Activated B cell treated with CpG ODN at 0.5 μM for 24 hours (primary cell): ENCODE results near the gene INSYN2B. TPM values are rescaled to one million over a fixed set of nuclear protein-coding genes. Genes with fewer than 3 reads are reported as not detected.

ENCODE experiments used
- ATAC-seq: fragments of 200-7000 bp; cut with Tn5 transposase; one replicate; pipeline ENCODE4 v1.10.0; 2021; ENCODE audit warnings: low read depth, mild to moderate bottlenecking, moderate library complexity
- CTCF ChIA-PET: fragments of 350-600 bp; sonication (Branson Sonifier 250); formaldehyde crosslinking; loops from one replicate; lab custom pipeline; 2021; ENCODE audit warnings: antibody characterized with exemption; lab: Charles Lee
- POLR2A ChIA-PET: fragments of 350-600 bp; sonication (Branson Sonifier 250); formaldehyde crosslinking; loops from one replicate; lab custom pipeline; 2021; ENCODE audit warnings: antibody characterized with exemption; lab: Charles Lee
- DNase-seq: peaks from one replicate; pipeline ENCODE4 v3.0.0; 2022
- H3K27ac Mint-ChIP-seq: one replicate; pipeline ENCODE4 v1.8.0; 2020; ENCODE audit warnings: mixed read lengths
- H3K27me3 Mint-ChIP-seq: one replicate; pipeline ENCODE4 v1.8.0; 2021; ENCODE audit warnings: mixed read lengths
- H3K36me3 Mint-ChIP-seq: one replicate; pipeline ENCODE4 v1.8.0; 2021; ENCODE audit warnings: low read depth, mixed read lengths
- H3K4me1 Mint-ChIP-seq: one replicate; pipeline ENCODE4 v1.8.0; 2021; ENCODE audit warnings: mixed read lengths
- H3K4me3 Mint-ChIP-seq: one replicate; pipeline ENCODE4 v1.8.0; 2020; ENCODE audit warnings: mild to moderate bottlenecking, mixed read lengths
- H3K9me3 Mint-ChIP-seq: one replicate; pipeline ENCODE4 v1.8.0; 2020; ENCODE audit warnings: mixed read lengths
- intact Hi-C: fragments of 100-400 bp; cut with micrococcal nuclease; formaldehyde crosslinking; loops from one replicate; pipeline ENCODE4 v1.15.1; 2024
- total RNA-seq: library from RNA; stranded (reverse); gene quantifications from 2 replicates; pipeline ENCODE4 v1.2.3, GENCODE V29; 2022
- TF ChIP-seq, protein P1 (sequence below): fragments of 200-600 bp; IDR thresholded peaks from one replicate; pipeline ENCODE4 v1.8.0; 2022; ENCODE audit warnings: antibody characterized with exemption, mild to moderate bottlenecking

Gene INSYN2B
- total RNA-seq, 1 donor from 2014 or later, result not detected

DNA sequence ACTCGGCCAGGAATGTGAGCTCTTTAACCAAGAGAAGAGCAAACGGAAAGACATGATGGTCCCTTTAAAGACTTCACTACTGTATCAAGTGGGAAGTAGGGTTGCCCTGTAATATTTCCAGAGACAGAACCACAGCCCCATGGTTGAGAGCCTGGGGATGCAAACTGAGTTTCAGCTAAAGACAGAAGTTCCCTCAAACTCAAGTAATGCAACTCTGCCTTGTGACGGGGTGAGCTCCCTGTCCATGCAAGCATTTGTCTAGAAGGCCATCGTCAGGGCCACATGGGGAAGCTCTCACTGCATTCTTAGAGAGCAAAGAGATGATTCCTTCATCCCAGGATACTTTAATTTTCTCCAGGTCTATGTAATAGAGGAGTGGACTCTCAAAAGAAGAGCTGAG lies 82.8 kb downstream of the INSYN2B start:
- H3K27me3 Mint-ChIP-seq, result no peaks in the 10 kb centered on the region
- ChIA-PET CTCF (no interaction called here), POLR2A (no interaction called here)
- no peak for ATAC-seq
- TF ChIP-seq, protein P1, sequence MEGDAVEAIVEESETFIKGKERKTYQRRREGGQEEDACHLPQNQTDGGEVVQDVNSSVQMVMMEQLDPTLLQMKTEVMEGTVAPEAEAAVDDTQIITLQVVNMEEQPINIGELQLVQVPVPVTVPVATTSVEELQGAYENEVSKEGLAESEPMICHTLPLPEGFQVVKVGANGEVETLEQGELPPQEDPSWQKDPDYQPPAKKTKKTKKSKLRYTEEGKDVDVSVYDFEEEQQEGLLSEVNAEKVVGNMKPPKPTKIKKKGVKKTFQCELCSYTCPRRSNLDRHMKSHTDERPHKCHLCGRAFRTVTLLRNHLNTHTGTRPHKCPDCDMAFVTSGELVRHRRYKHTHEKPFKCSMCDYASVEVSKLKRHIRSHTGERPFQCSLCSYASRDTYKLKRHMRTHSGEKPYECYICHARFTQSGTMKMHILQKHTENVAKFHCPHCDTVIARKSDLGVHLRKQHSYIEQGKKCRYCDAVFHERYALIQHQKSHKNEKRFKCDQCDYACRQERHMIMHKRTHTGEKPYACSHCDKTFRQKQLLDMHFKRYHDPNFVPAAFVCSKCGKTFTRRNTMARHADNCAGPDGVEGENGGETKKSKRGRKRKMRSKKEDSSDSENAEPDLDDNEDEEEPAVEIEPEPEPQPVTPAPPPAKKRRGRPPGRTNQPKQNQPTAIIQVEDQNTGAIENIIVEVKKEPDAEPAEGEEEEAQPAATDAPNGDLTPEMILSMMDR, result no peak
- peaks cover 81% of the 10 kb centered on the region for H3K36me3 Mint-ChIP-seq
- H3K4me1 Mint-ChIP-seq, result peaks cover 15% of the 10 kb centered on the region
- H3K4me3 Mint-ChIP-seq, result no peak overlapping the region
- H3K27ac Mint-ChIP-seq, result no peak overlapping the region
- DNase-seq, result no peak
- no peaks in the 10 kb centered on the region for H3K9me3 Mint-ChIP-seq
- intact Hi-C loops, result no loop called here

DNA sequence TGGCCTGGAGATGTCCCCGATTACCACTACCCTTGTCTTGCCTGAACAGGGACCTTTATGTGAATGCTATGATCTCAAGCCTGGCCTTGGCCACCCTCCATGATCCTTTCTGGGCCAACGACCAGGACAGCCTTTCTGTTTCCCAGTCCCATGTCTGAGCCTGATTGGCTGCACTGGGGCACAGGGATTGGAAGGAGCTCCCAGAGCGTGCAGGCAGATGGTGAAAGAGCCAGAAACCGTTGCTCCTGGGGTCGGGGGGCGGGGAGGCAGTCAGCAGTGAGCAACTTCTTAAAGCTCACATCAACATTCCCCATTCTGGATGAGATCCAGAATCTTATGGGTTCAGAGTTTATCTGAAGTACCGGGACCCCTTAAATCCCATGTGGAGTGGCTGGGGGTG lies 84.4 kb downstream of the INSYN2B start:
- TF ChIP-seq, protein P1, result no peak
- no peak overlapping the region for H3K27ac Mint-ChIP-seq
- no peaks in the 10 kb centered on the region for H3K27me3 Mint-ChIP-seq
- POLR2A ChIA-PET, result no interaction called here
- no peak overlapping the region for H3K4me3 Mint-ChIP-seq
- CTCF ChIA-PET, result no interaction called here
- peaks cover 18% of the 10 kb centered on the region for H3K4me1 Mint-ChIP-seq
- no peak for ATAC-seq
- intact Hi-C loops, result no loop called here
- no peak for DNase-seq
- peaks cover 84% of the 10 kb centered on the region for H3K36me3 Mint-ChIP-seq
- H3K9me3 Mint-ChIP-seq, result no peaks in the 10 kb centered on the region

DNA sequence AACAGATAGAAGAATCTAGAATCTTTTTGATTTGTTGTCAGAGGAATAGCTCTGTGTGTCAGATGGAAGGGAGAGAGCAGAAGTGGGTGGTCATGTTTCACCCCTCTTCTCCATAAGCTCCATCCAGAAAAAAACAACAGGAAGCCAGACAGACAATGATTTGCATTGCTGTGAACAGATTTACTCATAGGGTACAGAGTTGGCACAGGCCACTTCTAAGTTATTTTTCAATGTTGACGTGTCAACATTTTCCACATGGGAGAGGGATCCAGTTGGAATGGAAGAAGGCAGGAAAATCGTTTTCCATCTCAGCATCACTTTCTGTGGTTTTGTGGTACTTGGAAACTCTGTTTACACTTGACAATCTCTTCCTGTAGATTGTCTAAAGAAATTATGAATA lies 86.7 kb downstream of the INSYN2B start:
- ATAC-seq, result no peak
- Mint-ChIP-seq H3K9me3 (no peaks in the 10 kb centered on the region), H3K4me3 (no peak overlapping the region), H3K36me3 (peaks cover 76% of the 10 kb centered on the region), H3K27me3 (no peaks in the 10 kb centered on the region), H3K4me1 (peaks cover 21% of the 10 kb centered on the region), H3K27ac (no peak overlapping the region)
- ChIA-PET CTCF (no interaction called here), POLR2A (no interaction called here)
- TF ChIP-seq, protein P1, result no peak
- no peak for DNase-seq
- intact Hi-C loops, result loop anchor here (1.0 kb wide), 1 partner anchor 14 kb away; no protein-coding TSS in a partner anchor

DNA sequence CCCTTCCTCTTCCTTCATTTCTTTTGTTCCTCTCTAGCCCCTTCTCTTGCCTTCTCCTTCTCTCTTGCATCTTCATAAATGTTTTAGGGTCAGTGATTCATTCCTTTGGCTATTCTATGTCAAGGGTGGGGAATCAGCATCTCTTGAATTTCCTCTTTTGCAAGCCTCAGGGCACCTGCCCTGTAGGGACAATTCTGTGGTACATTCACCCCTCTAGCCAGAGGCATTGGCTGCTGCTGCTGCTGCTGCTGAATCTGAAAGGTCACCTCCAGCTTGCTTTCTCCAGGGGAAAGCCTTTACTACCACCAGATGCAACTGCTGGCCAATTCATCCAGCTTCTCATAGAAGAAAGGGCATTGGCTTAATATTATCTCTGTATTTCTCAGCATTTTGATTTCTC lies 87.3 kb downstream of the INSYN2B start:
- no peak overlapping the region for H3K4me3 Mint-ChIP-seq
- CTCF ChIA-PET, result no interaction called here
- intact Hi-C loops, result loop anchor here (1.0 kb wide), 1 partner anchor 14 kb away; no protein-coding TSS in a partner anchor
- H3K4me1 Mint-ChIP-seq, result peaks cover 21% of the 10 kb centered on the region
- H3K27me3 Mint-ChIP-seq, result no peaks in the 10 kb centered on the region
- no peak overlapping the region for H3K27ac Mint-ChIP-seq
- H3K36me3 Mint-ChIP-seq, result peaks cover 75% of the 10 kb centered on the region
- TF ChIP-seq, protein P1, result no peak
- DNase-seq, result no peak
- no peaks in the 10 kb centered on the region for H3K9me3 Mint-ChIP-seq
- POLR2A ChIA-PET, result no interaction called here
- no peak for ATAC-seq

DNA sequence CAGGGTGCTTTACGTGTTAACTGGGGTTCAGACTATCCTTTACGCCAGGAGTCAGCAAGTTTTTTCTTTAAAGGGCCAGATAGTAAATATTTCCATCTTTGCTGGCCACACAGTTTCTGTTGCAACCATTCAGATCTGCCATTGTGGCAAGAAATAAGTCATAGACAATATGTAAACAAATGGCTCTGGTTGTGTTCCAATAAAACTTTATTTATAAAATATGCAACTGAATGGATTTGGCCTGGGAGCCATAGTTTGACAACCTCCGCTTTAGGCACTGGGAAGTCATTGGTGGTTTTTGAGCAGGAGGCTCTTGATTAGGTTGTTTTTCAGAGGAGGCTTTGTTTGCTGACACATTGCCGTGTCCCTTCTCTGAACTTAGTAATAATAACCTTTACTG lies 90.7 kb downstream of the INSYN2B start:
- Mint-ChIP-seq H3K4me1 (peaks cover 21% of the 10 kb centered on the region), H3K27ac (no peak overlapping the region), H3K9me3 (no peaks in the 10 kb centered on the region), H3K27me3 (no peaks in the 10 kb centered on the region), H3K36me3 (peaks cover 72% of the 10 kb centered on the region), H3K4me3 (no peak overlapping the region)
- DNase-seq (no peak), ATAC-seq (no peak)
- TF ChIP-seq, protein P1, result no peak
- intact Hi-C loops, result no loop called here
- CTCF ChIA-PET, result no interaction called here
- POLR2A ChIA-PET, result no interaction called here
